Stimulated activated naive CD4-positive, alpha-beta T cell treated with Interleukin-2 at 50 U/mL for 16 hours (primary cell): ENCODE measurements around the gene MGAT5B.

Source experiments
- DNase-seq: peaks from one replicate; lab custom pipeline; 2025; lab: John Stamatoyannopoulos, UW

The MGAT5B gene

DNA sequence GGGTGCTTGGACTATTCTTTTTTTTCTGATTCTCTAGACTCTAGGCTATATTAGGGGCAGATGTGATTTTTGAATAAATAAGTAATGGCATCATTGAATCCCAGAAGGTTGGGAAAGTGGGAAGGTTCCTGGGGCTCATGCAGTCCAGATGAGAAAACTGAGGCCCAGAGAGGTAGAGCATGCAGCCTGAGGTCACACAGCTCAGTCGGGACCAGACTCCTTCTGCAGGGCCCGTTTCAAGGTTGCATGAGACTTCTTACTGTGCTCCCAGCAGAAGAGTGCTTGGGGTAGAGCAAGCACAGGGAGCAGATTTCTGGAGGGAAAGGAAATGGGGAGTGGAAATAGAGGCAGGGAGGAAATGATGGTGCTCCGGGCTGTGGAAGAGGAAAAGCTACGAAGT is 59.8 kb downstream of the MGAT5B start:
- DNase-seq, result no peak

DNA sequence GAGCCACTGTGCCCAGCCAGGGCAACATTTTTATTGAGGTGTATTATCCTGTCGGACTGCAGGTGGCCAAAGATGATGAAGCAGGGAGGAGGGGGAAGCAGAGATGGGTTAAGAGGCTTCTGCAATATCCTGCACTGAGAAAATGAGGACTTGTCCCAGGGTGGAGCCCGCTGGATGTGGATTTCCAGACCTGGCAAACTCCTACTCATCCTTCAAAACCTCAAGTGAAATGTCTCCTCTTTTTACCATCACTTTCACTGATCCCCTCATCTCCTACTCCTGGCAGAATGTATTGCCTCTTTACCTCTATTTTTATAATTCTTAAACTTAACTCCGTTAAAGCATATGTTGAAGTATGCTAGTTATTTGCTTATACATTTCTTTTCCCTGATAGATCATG is 60.9 kb downstream of the MGAT5B start:
- no peak for DNase-seq

DNA sequence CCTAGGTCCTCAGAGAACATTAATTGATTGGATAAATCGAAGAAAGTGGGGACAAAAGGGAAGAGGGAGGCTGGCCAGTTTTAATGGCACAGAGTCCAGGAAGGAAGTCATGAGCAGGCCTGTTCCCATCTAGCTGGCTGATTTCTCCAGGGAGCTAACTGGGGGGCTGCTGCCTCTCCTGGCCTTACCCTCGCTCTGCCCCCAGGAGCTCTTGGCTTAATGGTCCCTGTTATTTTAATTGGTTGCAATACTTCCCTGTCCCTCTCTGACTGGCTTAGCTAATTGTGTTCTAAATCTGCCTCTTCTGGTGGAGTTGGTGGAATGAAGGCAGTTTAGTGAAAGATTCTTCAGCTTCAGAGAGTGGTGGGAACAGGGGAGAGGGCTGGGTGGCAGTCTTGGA is 61.4 kb downstream of the MGAT5B start:
- DNase-seq, result no peak

DNA sequence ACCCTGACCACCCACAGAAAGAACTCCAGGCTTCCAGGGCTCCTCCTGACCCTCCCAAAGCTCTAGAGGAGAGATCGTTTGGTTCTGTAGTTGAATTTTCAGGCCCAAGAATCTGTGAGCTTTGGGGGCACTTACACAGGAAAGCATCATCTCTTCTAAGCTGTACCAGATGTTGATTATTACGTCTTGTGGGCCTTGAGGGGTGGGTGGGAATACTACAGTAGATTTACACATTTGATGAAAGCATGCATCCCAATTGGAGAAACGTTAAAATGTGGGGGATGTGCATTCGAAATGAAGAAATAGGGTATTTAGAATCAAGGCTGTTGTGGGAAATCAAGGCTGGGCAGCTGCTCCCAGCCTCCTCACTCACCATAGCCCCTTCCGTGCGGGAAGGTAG is 61.9 kb downstream of the MGAT5B start:
- DNase-seq, result no peak

DNA sequence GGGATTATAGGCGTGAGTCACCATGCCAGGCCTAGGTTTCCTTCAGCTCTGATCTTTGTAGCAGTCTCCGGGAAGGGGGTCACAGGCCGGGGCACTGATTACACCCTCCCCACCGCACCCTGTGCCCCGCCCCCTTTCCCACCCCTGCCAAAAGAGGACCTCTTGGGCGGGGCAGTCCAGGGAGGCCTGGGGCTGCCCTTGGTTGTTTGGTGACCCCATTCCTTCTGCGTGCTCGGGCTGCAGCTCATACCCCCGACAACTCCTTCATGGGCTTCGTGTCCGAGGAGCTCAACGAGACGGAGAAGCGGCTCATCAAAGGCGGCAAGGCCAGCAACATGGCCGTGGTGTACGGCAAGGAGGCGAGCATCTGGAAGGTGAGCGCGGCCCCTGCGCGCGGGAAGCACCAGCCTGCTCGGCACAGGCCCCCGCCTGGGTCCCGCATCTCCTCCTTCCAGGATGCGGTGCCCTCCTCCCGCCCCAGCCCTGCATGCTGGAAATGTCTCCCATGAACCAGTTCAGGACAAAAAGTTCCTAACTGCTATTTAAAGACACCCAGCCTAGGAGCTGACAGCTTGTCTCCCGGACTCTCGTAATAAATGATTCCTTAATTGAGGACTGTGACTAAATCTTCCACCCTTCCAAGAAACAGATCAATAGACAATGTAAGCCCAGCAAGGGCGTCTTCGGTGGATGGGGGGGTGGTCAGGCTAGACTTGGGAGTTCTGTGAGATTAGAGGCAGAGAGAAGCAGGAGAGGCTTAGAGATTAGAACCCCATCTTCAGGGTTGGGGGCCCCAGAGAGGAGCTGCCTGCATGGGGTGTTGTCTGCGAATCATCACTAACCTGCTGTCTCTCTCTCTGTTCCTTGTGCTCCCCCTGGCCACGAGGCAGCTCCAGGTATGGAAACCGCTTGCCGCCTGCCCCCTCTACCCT is 64.5 kb downstream of the MGAT5B start:
- DNase-seq, result no peak

DNA sequence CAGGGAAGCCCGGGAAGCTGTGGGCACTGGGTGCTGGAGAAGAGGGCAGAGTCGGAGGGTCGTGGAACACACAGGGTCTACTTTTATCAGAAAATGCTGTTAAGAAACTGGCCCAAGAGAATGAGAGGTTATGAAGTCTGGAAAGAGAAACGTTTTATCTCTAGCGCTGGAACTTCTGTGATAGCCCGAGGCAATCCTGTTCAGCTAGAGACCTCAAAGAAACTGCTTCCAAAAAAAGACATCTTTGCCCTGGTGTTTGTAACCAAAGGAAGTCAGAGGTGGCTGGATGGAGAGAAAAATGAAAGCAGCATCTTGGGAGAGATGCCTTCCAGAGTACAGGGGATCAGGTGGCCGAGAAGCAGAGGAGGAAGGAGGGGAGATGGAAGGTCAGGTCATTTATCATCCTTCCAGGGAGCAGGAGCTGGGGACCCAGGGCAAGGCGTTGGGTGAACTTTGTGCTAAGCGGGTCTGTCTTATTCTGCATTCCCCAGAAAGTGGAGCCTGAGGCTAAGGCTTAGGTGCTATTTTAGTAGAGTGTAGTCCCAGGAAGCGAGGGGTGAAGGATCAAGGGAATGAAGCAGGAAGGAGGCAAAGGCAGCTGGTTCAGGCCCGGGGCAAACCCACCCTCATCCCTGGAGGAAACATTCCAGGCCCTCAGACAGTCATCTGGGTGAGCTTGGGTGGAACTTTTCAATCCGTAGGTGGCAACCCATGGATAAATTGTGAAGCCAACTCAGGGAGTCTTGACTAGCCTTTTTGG is 66.5 kb downstream of the MGAT5B start:
- no peak for DNase-seq

DNA sequence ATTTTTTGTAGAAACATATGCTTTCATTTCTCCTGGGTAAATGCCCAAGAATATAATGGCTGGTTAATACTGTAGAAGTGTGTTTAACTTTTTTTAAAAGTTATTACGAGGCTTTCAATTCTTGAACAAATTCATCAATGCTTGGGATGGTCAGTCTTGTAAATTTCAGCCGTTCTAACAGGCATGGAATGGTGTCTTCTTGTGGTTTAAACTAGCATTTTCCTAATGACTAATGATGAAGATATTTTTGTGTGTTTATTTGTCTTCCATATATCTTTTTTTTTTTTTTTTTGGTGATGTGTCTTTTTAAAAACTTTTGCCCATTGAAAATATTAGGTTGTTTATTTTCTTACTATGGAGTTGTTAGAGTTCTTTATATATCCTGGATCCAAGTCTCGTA is 67.1 kb downstream of the MGAT5B start:
- no peak for DNase-seq

DNA sequence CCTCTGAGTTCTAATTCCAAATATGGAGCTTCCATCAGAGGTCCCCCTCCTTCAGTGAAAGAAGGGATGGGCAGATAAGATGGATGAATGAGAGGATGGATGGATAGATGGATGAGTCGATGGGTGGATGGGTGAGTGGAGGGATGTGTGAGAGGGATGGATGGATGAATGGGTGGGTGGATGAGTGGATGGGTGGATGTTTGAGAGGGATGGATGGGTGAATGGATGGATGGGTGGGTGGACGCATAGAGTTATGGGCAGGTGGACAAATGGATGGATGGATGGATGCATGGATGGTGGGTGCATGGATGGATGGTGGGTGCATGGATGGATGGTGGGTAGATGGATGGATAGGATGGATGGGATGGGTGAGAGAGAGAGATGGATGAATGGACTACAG is 69.0 kb downstream of the MGAT5B start:
- DNase-seq, result no peak

DNA sequence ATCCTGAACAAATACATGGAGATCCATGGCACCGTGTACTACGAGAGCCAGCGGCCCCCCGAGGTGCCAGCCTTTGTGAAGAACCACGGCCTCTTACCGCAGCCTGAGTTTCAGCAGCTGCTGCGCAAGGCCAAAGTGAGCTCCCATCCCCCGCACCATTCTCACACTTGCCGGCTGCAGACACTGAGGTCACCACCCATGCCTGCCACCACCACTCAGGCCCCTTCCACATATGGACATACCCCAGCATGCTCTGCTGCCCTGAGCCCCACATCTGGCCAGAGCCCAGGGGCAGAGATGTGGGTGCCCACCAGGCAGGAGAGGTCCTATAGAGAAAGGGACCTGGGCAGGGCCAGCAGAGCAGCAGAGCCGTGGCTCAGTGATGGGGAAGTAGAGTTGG is 69.8 kb downstream of the MGAT5B start:
- no peak for DNase-seq

DNA sequence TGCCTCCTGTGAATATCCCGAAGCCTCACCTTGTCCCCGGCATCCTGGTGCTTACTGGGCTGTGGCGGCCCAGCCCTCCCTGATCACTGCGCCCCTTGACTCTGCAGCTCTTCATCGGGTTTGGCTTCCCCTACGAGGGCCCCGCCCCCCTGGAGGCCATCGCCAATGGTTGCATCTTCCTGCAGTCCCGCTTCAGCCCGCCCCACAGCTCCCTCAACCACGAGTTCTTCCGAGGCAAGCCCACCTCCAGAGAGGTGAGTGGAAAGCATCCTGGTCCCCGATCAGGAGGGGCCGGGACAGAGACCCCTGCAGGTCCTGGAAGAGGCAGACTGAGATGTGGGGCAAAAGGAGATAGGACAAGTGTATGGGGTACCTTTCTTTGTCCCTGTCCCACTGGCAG is 72.1 kb downstream of the MGAT5B start:
- DNase-seq, result no peak

DNA sequence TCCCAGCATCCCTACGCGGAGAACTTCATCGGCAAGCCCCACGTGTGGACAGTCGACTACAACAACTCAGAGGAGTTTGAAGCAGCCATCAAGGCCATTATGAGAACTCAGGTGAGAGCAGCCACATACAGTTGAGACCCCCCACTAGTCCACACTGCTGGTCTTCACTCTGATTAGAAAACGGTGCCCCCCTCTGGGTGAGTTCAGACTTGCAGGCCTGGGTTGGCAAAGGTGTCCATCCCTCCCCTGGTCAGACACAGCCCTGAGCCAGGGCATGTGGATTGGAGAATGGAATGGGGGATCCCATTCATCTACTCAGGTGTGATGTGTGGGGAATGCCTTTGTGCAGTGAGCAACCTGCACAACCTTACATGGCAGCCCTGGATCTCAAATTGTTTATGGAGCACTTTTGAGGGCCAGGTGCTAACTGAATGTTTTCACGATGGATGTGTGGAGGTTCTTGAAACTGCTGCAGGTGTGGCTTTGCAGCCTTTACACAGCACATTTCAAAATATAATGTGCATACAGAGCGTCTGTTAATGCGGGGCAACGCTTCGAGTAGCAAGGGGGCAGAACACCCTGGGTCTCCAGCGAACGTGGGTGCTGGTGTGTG is 72.6 kb downstream of the MGAT5B start:
- no peak for DNase-seq

DNA sequence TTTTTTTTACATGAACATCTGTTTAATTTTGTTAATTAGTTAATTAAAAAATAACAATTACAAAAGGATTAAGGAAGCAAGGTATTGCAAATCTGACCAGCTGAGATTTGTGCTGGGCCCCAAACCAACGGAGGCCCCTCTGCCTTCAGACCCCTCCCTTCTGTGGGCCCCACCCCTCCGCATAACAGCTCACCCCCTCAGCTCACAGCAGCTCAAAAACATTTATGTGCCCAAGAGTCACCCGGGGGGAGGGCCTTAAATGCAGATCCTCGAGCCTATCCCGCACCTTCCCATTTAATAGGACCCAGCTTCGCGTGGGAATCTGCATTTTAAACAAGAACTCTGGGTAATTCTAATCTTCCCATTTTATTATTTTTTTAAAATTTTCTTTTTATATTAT is 75.0 kb downstream of the MGAT5B start:
- no peak for DNase-seq

DNA sequence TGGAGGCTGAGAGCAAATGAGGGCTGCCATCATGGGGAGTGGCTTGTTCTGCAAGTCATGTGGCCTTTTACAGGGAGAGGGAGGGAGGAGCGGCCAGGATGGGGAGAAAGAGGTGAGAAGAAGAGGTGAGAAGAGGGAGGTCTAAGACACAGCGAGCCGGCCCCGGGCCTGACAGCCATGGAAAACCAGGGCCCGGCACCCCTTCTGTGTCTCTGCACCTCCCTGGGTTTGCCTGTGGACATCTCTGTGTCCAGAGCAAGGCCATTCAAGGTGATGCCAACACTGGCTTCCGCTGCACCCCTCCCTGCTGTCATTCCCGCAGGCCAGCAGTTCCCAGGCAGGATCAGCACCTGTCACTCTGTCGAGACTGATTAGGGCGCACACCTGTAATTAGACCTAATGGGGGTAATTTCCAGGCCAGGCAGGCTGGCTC is 75.6 kb downstream of the MGAT5B start:
- DNase-seq, result no peak

DNA sequence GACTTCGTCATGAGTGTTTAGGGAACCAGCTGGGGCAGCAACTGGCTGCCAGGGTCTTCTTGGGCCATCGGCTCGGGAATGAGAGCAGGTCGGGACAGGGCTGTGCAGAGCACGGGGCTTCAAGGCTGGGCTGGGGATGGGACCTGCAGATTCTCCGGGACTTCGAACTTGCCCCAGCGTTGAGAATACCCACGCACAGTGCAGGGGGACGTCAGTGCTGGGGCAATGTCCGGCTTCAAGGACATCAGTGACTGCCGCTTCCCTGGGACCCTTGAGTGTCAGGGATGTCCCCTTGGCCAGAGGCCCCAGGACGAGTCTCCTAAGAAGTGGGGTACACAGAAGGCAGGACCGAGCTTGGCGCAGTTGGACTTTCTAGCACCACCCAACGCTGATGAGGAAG is 76.3 kb downstream of the MGAT5B start:
- DNase-seq, result no peak

DNA sequence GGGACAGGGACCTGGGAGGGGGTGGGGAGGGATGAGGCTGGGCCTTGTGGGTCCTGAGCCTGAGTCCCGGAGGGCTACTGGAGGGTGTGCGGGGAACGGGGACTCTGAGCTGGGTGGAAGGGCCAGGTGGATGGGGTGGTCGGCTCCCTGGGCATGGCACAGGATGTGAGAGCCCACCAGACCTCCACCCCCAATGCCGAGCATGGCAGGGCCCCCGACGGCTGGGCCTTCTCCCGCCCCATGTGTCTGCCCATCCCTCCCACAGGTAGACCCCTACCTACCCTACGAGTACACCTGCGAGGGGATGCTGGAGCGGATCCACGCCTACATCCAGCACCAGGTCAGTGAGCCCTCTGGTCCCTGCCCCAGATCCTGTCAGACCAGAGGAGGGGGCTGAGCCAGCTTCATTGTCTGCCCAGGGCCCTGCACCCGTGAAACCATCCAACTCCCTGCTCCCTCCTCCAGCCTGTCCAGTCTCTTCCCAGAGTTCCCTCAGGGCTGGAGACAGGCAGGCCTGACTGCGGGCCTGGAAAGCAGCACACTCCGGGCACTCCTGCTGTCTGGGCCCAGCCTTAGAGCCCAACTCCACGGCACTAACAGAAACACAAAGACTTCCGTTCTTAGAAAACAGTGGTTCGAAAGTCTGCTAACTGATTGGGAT is 78.0 kb downstream of the MGAT5B start:
- no peak for DNase-seq

DNA sequence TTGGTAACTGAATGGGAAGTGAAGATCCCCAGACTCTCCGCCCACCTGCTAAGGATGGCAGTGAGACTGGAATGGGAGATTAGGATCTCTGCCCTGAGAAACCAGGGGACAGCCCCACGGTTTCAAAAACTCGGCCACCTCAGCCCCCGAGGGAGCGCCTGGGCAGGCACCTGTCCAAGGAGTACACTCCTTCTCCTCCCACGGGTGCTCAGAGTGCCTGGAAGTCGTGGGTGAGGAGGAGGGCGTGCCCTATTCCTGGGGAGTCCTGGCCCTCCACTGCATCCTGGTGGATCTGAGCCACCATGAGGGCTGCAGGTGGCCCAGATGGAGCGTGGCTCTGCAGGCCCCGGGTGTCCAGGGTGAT is 78.5 kb downstream of the MGAT5B start:
- DNase-seq, result no peak

DNA sequence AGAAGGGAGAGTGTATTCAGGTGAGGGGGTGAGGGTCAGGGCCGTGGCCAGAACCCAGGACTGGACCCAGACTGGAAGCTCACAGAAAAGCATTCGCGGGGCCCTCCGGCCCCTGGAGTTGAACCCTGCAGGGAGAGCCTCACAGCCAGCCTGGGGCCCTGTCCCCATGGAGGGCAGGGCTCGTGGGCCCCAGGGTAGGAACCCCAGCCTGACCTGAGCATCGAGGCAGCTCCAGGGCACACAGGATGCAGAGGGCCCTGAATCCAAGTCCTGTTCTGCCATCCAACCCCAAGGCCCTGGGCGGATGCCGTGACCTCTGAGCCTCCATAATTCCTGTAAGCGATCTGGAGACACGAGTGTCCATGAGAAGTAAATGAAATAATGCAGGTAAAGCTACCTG is 79.1 kb downstream of the MGAT5B start:
- no peak for DNase-seq

DNA sequence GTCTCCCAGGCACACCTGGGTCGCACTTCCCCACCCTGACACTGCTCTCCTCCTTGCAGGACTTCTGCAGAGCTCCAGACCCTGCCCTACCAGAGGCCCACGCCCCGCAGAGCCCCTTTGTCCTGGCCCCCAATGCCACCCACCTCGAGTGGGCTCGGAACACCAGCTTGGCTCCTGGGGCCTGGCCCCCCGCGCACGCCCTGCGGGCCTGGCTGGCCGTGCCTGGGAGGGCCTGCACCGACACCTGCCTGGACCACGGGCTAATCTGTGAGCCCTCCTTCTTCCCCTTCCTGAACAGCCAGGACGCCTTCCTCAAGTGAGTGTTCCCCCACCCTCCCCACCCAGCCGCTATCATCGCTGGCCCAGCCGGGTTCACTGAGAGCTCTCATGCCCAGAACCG is 79.6 kb downstream of the MGAT5B start:
- DNase-seq, result no peak

DNA sequence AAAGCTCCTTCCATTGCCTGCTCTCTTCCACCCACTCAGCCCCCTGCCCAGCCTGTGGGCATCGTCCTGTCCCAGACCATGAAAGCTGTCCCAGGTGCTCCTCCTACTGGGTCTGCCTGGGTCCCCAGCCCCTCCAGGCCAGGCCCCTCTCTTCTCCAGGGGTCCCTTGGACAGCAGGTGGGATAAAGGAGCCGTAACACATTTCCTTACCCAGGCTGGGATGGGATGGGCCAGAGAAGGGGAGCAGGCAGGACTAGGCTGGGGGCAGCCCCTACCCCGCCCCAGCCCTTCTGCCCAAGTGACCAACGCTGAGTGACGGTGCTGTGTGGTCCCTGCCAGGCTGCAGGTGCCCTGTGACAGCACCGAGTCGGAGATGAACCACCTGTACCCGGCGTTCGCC is 80.1 kb downstream of the MGAT5B start:
- no peak for DNase-seq

DNA sequence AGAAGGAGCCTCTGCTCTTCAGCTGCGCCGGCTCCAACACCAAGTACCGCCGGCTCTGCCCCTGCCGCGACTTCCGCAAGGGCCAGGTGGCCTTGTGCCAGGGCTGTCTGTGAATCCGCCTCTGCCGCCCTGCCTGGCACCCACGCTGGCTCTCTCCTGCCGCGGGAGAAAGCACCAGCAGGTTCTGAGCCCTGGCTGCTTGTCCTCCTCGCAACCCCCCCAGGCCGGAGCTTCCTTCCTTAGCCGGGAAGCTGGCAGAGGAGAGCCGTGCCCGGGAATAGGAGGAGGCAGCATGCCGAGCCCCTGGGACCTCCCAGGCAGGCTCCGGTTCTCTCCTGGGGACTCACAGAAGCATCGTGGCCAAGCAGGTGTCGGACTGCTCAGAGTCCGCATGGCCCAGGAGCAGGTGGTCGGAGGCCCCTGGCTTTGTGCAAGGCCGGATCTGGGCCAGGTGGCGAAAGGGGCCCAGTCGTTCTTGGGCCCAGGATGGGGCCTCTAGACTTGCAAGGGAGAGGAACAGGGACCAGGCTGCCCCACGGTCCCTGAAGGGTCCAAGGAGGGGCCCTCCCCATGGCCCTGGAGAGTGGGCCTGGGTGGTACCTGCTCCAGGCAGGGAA is 80.6 kb downstream of the MGAT5B start:
- no peak for DNase-seq

DNA sequence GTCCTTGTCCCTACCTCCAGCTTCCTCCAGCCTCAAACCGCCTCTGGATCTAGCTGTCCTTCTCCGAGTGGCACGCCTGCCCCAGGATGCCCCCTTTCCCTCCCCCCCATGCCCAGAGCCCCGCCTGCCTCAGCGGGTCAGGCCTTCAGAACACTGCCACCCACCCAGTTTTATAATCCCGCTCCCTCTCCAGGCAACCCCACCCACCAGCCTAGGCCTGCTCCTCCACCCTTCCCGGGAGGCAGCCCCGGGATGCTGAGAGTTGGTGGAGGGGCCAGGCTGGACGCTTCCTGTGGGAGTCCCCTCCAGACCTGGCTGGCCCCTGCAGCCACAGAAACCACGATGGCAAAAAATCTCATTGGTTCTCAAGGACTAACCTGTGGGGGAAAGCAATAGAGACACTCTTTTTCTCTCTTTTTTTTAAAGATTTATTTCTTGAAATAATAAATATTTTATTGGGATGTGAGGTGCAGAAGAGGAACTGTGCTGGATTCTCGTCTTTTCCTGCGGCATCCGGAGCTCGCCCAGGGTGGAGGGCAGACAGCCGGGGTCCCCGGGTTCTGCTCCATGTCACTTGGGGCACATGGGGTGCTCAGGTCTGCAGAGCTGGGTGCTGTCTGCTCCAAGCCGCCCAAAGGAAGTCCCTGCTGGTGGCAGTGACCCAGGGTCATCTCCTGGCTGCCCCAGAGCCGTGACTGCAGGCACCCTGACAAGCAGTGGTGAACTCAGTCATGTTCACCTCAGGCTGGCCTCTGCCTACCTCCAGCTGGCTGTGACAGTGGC is 81.9 kb downstream of the MGAT5B start:
- DNase-seq, result no peak
